SU-DHL-6 (cell line): ENCODE data around the gene PRICKLE1.

Experiments used
- EZH2phosphoT487 ChIP-seq: fragments of 200-600 bp; sonication (generic), shearing (Covaris generic); conservative IDR thresholded peaks from 2 replicates; pipeline ENCODE4 v1.6.1; 2018; ENCODE audit warnings: mild to moderate bottlenecking, antibody characterized with exemption, low read length, moderate library complexity, mixed read lengths
- TF ChIP-seq, protein P1 (sequence below): fragments of 200-600 bp; sonication (generic); IDR thresholded peaks from one replicate; pipeline ENCODE4 v1.5.1; 2017; ENCODE audit warnings: antibody characterized with exemption, mild to moderate bottlenecking, low read length, moderate library complexity; ENCODE audit not compliant: insufficient read depth, poor library complexity, severe bottlenecking

DNA sequence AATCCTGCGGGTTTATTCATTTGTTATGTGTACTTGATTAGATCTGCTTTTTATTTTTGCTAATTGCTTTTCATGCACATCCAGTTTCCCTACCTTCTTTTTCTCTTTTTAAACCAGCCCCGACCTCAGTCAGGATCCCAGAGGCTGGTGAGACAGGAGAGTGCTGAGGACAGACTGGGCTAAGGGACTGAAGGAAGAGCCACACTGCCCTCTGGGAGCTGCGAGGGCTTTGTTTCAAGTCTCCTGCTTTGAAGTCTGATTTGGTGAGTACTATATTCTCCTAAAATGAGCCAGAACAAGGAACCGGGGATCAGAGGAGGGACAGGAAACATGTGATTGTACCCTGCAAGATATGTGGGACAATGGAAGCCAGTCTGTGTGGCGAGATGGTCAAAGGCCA is 23.9 kb downstream of the PRICKLE1 start:
- TF ChIP-seq, protein P1, sequence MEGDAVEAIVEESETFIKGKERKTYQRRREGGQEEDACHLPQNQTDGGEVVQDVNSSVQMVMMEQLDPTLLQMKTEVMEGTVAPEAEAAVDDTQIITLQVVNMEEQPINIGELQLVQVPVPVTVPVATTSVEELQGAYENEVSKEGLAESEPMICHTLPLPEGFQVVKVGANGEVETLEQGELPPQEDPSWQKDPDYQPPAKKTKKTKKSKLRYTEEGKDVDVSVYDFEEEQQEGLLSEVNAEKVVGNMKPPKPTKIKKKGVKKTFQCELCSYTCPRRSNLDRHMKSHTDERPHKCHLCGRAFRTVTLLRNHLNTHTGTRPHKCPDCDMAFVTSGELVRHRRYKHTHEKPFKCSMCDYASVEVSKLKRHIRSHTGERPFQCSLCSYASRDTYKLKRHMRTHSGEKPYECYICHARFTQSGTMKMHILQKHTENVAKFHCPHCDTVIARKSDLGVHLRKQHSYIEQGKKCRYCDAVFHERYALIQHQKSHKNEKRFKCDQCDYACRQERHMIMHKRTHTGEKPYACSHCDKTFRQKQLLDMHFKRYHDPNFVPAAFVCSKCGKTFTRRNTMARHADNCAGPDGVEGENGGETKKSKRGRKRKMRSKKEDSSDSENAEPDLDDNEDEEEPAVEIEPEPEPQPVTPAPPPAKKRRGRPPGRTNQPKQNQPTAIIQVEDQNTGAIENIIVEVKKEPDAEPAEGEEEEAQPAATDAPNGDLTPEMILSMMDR, result no peak
- no peak for TF ChIP-seq EZH2phosphoT487
